NAMALWA (cell line): ENCODE measurements around the gene NCKAP5.

Experiments used
- DNase-seq: peaks from one replicate; pipeline ENCODE4 v3.0.0-alpha.2; 2015; ENCODE audit warnings: low spot score

Gene NCKAP5

GRCh38 chr2:132936791-132937190, 631.5 kb downstream of the NCKAP5 start:
- no peak for DNase-seq

DNA sequence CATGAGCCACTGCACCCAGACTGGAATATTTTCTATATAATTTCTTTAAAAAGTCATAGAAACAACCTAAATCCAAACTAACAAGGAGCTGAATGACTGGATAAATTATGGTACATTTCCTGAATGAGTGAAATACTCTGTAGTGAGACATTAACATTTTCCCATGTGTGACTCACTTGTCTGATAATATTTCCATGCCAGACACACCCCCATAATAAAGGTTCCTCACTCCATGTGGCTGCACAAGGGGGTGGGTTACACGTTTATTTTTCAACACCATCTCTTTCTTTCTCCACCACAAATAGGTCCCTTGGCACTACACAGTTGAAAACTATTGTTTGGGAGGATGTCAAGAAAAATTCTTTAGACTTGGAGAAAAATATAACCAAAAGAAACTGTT, 632.0 kb downstream of the NCKAP5 start:
- DNase-seq, result no peak

DNA sequence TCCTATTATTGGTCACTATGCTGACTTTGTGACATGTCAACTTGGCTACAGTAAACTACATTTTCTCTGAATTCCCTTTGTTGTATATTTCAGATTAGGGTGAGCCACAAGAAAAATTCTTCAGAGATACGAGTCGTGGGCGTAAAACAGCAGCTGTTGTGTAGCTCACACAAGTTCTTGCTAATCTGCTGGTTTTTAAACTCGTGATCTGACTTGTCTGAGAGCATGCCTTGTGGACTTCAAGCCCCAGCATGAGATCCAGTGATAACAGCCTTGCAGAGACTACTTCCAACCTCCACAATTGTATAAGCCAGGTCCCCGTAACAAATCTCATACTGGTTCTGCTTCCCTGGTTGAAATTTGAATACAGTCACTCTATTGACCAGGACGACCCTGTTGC, 638.5 kb downstream of the NCKAP5 start:
- DNase-seq, result no peak

DNA sequence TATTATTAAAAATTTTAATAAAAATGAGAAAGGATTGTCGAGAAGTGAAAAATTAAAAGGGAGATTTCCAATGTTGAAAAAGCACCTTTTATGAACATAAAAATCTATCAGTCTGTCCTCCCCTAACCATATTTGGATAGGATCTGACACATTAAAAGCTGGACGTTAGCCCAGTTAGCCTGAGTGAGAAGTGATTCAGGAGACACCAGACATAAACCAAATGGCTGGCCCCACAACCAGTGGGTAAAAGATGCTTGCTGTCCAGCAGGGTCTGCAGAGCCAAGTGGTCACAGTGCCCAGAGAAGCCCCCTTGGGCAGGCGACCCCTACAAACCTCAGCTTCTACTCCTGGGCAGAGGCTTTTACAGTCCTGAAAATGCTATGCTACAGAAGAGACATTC, 644.5 kb downstream of the NCKAP5 start:
- no peak for DNase-seq

GRCh38 chr2:132915812-132916549, 652.3 kb downstream of the NCKAP5 start:
- DNase-seq, result no peak

DNA sequence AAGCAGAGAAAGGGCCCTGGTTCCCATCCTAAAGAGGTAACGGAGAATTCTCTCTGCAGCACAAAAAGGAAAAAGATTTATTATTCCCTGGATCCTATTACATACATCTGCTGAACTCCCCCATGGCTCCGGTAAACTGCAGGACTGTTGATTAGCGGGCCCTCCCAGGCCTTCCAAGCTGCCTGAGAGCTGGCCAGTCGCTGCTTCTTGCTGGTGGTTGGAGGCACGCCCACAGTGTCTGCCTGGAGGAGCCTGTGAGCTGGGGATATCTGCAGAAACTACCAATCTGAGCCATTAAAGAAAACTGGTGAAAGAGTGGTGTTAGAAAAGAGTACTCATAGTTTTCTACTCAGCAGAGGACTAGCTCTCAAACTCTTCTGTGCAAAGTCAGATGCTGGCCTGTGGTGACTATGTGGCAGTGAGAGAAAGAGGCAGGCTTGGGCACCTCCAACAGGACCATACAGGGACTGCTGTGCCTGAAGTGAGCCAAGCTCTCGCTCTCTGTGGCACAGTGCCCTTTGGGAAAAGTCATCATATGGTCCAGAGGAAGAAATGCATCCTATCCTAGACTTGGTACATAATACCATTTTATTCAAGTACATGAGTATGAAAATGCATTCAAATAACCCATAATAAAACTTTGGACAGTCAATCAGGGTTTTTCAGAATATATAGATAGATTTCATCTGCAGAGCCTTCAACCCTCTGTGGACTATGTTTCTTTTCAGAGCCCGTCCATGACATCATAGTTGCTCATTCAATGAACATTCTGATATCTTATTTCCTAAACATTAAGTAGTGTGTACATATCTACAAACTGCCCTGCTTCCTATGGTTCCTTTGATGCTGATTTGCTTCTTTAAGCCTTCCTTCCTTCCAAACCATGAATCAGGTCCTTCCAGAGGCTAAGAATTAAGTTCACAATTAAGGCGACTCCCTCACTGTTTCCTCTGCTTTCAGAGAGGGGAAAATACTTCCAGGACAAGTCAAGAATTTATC, 656.2 kb downstream of the NCKAP5 start:
- no peak for DNase-seq

GRCh38 chr2:132910432-132910831, 657.8 kb downstream of the NCKAP5 start:
- DNase-seq, result no peak

DNA sequence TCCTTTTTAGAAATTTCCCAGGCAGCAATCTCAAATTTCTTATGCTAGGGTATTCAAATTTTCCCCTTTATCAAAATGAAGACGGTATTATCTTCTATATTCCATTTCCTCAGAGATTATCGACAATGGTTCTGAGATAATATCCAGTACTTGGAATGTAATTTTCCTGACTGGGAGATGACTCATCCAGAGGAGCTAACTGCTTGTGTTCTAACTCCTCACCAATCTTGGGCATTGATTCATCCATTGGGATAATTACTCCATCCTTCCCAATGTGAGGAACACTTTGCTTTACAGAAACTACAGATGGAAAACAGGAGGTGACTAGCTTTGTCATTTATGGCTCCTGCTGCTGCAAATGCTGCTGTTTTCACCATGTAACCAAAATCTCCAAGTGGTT, 658.8 kb downstream of the NCKAP5 start:
- no peak for DNase-seq

- DNase-seq, result no peak
Measured at GRCh38 chr2:132904142-132904842, 664.0 kb downstream of the NCKAP5 start.

GRCh38 chr2:132902626-132903025, 665.6 kb downstream of the NCKAP5 start:
- no peak for DNase-seq

DNA sequence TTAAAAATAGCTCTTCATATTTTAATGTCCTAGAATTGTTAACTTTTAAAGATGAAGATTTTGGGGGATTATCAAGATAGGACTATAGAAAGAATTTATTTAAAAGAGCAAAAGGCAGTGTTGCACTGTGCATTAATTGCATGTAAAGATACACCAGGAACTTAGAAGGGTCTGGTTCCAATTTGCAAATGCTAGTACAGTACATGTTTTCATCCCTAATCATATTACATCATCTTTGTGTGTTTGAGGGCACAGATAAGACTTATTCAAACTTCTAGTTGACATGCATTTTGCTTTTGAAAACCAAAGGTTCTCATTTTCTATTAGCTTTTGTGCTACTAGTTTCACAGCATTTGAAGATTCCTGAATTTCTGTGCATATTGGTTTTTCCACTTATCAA, 666.6 kb downstream of the NCKAP5 start:
- no peak for DNase-seq

GRCh38 chr2:132897111-132897510, 671.2 kb downstream of the NCKAP5 start:
- DNase-seq, result no peak

DNA sequence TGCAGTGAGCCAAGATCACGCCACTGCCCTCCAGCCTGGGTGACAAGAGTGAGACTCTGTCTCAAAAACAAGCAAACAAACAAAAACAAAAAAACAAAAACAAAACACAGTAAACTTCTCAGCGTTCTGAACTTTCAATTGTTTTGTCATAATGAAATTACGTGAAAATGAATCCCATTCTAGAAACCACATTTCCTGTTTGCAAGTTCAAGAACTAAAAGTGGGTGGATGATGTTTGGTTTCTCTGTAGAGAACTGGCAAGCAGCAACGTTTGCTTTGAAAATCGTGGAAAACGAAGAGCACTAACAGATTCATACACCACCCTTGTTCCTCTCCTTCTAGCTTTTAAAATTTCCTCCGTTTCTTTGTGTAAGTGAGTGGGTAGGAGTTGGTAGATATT, 672.2 kb downstream of the NCKAP5 start:
- no peak for DNase-seq

DNA sequence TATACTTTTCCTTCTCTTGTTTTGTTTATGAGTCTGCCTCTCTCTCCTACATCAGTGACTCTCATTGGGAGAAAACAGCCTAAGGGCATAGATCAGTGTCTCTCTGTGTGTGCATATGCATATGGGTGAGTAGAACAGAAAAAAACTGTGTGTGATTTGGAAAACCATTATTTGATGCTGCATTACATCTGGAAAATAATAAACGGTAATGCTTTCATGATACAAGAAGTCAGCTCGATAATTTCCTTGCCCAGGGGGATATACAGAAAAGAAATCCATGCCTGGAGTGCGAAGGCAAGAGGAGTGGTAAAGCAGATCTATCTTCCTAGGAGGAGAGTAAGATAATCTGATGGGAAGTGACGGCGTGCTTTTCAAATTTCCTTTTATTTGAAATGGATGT, 676.8 kb downstream of the NCKAP5 start:
- no peak for DNase-seq

DNA sequence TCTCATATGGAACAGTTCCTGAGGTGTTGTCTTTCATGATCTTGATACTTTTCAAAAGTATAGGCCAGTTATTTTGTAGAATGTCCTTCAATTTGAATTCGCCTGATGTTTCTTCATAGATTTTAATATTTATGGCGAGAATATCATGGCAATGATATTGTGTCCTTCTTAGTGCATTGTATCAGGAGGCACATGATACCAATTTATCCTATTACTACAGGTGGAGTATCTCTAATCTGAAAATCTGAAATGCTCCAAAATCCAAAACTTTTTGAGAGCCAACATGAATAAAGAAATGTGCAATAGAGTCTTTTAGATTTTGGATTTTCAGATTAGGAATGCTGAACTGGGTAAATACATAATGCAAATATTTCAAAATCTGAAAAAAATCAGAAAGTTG, 681.7 kb downstream of the NCKAP5 start:
- no peak for DNase-seq

- no peak for DNase-seq
Measured at GRCh38 chr2:132884705-132885104, 683.6 kb downstream of the NCKAP5 start.

GRCh38 chr2:132884292-132884691, 684.0 kb downstream of the NCKAP5 start:
- no peak for DNase-seq

DNA sequence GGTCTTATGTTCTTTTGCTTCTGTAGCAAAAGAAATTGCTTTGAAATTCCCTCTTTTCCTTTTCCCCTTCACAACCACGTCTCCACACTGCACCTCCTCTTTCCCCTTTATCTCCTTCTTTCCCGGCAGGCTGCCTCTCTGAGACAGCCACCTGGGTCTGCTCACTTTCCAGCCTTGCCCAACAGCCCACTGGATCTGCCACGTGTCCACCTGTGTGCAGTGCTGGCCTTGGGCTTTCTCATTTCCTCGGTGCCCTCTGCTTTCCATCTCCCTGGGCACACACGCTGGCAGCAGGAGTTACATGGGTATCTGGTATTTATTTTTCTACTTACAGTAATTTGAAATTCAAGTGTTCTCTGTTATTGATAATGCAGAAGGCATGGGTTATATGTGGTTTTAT, 684.8 kb downstream of the NCKAP5 start:
- DNase-seq, result no peak

DNA sequence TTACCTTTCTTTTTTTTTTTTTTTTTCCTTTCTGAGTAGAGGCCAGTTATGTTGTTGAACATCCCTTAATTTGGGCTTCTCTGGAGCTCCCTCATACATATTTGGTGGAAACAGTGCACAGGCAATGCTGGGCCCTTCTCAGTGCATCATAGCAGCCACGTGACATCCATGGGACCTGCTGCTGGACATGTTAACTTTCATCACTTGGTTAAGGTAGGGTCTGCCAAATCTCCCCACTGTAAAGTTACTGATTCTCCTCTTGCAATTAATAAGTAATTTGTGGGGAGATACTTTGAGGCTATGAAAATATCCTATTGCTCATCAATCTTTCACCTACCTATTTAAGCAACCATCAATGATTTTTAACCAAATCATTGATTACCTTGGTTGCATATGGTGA, 686.7 kb downstream of the NCKAP5 start:
- no peak for DNase-seq

DNA sequence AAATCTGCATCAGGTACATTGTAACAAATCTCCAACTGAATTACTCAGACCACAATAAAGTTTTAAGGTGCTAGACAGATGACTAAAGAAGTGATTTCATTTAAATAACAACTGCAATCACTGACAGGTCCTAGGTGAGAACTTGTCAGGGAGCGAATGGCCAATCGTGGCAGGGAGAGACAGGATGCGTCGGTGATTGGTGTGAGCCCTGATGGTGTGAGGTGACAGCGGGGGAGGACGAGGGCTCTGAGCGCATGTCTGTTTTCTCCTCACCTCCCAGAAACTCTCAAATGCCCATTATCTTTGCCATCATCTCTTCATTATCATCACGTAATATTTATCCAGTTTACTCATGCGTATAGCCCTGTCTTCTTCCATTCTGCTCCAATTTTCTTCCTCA, 690.3 kb downstream of the NCKAP5 start:
- no peak for DNase-seq

DNA sequence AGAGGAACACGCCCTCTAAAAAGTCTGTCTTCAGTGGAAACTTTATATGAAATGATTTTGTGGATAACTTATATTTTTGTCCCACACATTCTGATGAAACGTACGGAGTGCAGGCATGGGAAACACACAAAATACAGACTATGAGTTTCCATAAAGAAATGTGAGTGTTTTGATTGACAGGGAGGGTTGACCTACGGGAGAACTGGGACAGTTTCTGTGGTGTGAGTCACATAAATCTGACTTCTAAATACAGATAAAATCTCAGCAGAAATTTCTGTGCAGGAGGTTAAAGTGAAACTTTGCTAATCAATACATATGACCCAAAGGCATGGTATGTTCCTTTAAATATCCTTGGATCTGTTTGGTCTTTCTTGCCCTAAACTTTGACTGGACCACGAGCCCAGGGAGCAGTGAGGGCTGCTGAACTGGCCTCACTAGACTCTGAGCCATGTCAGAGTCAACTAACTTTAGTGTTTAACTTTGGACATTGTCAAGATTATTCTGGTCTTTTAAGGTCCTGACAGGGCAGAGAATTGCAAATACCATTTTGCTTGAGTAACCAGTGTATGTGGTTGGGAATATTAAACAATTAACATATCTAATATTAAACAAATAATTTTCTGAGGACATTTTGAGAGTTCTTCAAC, 691.4 kb downstream of the NCKAP5 start:
- no peak for DNase-seq

DNA sequence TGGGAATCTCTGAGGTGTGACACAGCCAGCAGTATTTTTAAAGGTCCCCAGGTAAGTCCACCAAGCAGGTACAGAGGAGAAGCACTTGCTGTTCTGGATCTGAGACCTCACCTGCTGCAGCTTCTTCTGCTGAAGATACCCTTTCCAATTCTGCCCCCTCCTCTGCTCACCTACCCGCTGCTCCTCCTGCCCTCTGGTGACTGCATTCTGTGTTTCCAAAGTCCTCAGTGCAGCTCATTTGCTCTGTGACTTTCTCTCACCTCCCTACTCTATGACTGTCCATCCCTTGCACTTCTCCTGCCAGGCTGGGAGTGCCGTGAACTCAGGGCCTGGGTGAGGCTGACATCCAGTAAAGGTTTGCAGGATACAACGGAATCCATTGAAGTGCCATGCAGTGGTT, 693.1 kb downstream of the NCKAP5 start:
- no peak for DNase-seq
